ENCODE data around the gene SYP.

DNA sequence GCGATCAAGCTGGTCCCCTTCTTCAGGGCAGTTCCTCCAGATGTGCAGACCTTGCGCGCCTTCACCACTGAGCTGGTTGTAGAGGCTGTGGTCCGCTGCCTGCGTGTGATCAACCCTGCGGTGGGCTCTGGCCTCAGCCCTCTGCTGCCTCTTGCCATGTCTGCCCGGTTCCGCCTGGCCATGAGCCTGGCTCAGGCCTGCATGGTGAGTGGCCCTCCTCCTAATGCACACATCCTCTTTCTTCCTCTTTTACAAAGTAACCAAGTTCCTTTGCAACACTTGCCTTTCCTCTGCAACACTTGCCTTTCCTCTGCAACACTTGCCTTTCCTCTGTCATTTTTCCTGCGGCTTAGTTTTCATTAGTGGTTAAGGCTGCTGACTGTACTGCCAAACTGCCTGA, 37.1 kb upstream of the SYP start:
- TF ChIP-seq KDM4B (IDR thresholded peaks at IDR 0.05; ENCODE audit: borderline replicate concordance in 2 of 2, low read depth in 1 of 2) (no peak), STAG1 (CRISPR knock-in tag; IDR thresholded peaks at IDR 0.05; ENCODE audit: borderline replicate concordance) (no peak)
